ENCODE measurements around the gene HIGD1A. TPM values are rescaled to one million over a fixed set of nuclear protein-coding genes. Genes with fewer than 3 reads are reported as not detected.

The HIGD1A gene
- total RNA-seq, 1 donor from 2014 or later, result 192 TPM

DNA sequence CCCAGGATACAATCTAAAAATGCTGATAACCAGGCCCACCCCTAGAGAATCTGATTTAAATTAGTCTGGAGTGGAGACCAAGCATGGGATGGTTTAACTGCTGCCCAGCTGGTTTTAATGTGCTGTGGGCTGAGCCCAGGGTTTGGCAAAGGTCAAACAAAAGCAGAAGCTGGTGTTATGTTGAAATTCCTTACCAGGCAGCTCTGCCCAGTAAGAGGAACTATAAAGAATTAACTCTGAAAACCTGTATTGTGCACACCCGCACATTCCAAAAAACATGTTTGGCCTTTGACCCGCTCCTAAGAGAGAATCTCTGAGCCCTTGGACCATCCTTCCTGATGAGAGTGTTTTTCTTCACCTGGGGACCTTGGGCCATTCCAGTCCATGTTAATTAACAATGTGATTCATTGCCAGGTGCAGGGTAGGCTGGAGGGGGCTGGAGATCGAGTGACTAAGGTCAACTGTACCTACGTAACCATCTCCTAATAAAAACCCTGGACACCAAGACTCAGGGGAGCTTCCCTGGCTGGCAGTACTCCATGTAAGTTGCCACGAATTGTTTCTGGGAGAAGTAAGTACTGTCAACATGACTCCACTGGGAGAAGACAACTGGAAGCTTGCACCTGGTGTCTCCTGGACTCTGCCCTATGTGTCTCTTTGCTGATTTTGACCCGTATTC lies 42.1 kb downstream of the HIGD1A start:
- no peak for DNase-seq (ENCODE audit: low read depth)

- DNase-seq (ENCODE audit: low read depth), result no peak
Measured at GRCh38 chr3:42758126-42758525, 46.2 kb downstream of the HIGD1A start.

DNA sequence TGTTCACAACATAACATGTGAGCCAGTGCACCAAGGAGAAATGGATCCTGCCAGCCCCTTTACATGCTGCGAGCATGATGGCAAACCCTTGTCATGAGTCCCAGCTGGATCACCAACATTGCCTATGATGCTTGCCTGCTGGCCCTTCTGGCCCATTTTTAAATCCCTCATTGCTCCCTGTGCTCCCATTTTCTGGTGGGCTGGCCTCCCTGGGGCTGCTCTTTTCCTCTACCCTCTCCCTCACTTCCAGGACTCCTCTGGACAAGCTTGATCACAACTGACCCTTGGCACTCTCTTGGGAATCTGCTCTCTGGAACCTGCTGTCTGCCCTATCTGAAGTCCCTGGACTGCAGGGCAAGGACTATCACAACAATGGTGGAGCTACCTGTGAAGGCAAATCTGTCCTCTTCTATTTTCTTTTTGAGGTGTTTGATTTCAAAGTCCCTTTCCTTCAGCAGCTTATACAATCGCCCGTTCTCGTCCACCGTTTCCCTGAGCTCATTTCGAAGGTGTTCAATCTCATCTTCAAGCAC lies 47.5 kb downstream of the HIGD1A start:
- no peak for DNase-seq (ENCODE audit: low read depth)

DNA sequence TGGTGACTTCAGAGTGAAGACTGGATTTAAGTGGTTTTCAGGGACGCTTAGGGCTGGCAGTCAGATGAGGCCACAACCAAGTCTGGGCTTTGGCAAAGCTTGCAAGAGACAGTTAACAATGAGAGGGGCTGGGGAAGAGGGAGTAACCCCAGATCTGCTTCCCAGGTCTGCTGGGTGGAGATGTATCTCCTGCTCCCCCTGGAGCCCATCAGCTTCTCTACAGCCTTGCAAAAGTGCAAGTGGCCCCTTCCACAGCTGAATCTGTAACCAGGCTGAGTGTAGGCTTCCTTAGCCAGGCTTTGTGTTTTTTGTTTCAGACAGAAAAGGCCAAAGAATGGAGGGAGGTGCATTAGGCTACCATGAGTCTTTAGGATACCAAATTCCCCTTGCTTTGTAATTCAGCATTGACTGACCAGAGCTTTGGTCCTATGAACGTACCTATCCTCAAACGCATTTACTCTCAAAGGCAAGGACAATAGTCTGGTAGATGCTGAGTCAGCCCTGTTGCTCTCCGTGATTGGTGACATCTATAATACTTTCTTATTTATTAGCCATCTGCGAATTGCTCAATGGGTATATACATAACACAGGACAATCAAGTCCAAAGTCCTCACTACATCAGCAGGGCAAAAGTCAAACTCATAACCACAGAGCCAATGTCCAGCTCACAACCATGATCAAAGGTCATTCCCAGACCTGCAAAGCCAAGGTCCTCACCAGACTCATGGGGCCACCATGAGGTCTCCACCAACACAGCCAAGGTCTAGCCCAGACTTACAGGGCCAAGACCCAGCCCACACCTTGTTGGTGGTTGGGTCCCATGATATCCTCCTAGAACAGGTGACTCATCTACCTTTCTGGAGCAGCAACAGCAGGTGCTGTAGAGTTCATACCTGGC lies 48.4 kb downstream of the HIGD1A start:
- no peak for DNase-seq (ENCODE audit: low read depth)

- no peak for DNase-seq (ENCODE audit: low read depth)
Measured at GRCh38 chr3:42753757-42754156, 50.5 kb downstream of the HIGD1A start.

DNA sequence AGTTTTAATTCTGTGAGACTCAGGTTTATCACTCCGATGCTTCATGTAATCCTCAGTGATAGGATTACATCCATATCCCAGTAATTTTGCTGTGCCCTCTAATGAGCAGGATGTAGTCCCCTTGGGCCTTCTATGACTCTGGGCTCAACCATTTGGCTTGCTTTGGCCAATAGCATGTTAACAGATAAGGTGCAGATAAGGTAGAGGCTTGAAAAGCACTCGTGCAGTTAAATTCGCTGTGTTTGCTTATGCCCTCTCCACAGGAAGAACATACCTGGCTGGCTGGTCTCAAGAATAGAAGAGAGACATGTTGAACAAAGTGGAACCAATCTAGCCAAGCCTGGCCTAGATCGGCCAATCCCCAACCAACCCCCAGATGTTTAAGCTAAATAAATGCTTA lies 51.3 kb downstream of the HIGD1A start:
- no peak for DNase-seq (ENCODE audit: low read depth)

DNA sequence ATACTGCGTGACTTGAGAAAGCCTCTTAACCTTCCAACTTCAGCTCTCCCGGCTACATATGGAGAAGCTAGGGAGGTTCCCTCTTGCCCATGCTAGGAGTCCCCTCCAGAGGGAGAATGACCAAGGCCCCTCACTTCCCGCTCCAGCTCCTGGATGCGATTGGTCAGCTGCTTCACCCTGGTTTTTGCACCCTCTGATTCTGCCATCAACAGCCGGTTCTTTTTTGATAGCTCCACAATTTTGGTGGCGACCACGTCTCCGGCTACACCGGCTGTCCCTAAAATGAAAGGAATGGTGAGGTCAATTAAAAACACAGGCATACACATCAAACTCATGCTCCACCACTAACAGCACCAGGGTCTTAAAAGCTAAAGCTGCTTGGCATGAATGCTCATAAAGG lies 51.8 kb downstream of the HIGD1A start:
- no peak for DNase-seq (ENCODE audit: low read depth)

- DNase-seq (ENCODE audit: low read depth), result no peak
Measured at GRCh38 chr3:42751609-42752008, 52.7 kb downstream of the HIGD1A start.

DNA sequence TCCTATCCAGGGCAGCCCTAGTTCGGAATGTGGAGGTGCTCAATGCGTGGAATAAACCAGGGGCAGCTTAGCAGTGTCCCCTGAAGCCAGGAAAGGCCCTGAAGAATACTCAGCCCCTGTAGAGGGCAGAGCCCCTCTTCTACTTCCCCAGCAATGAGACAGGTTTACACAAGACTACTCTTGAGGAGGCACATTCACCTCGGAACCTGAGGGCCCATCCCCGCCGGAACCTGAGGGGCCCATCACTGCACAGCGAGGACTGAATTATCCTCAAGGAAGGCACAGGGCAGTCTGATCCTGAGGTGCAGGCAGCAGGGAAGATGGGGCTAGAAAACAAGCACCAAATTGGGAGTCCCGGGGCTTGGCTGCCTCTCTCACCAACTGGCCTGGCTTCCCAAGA lies 53.5 kb downstream of the HIGD1A start:
- DNase-seq (ENCODE audit: low read depth), result no peak

GRCh38 chr3:42749753-42750231 lies 54.5 kb downstream of the HIGD1A start:
- DNase-seq (ENCODE audit: low read depth), result no peak

DNA sequence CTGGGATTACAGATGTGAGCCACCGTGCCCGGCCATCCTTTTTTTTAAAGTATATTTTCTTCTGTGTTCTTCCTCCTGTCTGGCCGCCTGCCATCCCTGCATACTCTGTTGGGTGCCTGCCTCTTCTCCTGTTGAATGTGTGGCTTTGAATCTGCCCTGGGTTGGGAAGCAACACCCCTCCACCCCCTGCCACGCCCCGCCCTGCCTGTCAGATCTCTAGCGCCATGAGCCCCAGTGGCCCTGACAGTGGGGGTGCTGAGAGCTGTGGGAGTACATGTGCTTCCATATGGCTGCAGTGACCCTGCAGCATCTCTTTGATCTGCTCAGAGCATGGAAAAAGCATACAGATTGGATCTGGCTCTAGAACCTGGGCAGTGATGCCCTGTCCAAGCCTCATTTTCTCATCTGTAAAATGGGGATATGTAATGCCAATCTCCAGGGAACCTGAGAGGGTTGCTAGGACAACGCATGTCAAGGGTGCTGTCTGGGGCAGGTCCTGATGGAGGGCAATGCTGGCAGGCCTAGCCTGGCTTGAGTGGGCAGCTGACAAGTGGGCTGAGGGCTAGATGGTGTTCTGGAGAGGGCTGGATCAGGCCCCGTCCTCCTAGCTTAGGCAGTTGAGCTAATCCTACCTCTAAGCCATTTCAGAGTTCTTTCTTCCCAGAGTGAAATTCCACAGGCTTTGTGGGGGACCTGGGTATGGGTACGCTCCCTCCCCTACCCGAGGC lies 55.1 kb downstream of the HIGD1A start:
- no peak for DNase-seq (ENCODE audit: low read depth)

DNA sequence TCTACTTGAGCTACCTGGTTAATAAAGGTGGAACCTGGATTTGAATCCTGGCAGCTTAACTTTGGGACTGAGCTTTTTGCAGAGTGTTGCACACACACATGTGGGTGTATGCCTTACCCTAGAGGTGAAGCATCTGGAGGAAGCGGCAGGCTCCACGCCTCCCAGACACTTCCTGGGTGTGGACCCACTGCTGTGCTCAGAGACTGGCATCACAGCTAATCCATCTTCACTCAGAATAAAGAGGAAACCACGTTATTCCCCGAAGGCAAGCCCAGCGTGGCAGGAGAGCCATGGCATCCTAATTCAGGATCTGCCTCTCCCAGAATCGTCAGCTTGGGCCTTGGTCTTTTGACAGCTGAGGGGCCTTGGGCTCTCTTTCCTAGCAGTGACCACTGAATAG lies 56.7 kb downstream of the HIGD1A start:
- DNase-seq (ENCODE audit: low read depth), result no peak

DNA sequence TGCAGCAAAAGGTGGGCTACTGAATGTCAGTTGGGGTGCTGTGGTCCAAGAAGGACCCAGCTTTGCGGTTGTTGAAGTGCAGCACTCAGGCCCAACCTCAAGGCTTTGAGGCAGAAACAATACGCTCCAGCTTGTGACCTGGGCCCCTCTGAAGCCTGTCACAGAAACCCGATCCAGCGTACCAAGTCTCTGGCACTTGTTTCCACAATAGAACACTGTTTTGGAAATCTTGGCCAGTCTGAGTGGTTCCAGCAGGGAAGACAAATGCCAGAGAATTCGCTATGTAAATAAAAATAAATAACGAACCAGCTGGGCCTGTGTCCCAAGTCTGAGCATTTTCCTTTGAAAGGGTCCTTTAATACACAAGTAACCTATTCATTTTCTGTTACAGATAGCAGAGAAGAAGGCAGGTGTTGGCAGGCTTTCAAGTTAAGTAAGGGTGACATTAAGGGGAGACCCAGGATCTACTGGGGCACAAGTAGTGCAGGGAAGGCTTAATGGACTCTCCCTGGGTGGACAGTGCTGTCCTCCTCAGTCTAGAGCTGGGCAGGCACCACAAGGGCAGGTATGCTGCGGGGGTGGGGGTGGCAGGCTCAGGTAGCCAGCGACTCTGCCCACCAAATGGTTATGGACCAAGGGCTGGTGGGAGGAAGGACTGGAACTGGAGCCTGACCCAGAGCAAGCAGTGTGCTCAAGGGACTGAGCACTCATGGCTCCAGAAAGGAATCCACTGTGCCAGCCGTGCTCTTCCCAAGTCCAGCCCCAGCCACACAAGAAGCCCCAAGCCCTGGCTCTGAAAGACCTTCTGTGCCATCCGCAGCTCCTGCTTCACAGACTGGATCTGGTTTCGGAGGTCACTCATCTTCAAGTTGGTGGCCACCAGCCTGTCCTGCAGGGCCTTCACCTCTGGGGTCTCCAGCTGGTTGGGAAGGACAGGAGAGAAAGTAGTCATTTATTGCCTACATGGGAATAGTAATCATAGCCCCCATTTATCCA lies 57.5 kb downstream of the HIGD1A start:
- no peak for DNase-seq (ENCODE audit: low read depth)

GRCh38 chr3:42745776-42746454 lies 58.4 kb downstream of the HIGD1A start:
- DNase-seq (ENCODE audit: low read depth), result no peak

DNA sequence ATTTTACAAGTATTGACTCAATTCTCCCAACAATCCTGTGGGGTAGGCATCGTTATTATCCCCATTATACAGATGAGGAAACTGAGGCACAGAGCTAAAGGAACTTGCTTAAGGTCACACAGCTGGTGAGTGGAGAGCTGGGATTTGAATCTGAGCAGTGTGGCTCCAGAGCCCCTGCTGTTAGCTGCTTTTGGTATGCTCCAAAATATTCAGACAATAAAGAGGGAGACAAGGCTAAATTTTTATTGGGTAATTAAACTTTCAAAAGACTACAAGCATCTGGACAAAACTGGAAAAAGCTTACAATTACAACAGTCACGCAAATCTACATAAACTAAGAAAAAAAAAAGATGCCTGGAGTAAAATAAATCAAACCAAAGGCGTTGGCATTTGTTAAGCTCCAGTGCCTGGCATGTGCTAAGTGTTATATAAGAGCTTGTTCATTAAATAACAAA lies 59.0 kb downstream of the HIGD1A start:
- no peak for DNase-seq (ENCODE audit: low read depth)

DNA sequence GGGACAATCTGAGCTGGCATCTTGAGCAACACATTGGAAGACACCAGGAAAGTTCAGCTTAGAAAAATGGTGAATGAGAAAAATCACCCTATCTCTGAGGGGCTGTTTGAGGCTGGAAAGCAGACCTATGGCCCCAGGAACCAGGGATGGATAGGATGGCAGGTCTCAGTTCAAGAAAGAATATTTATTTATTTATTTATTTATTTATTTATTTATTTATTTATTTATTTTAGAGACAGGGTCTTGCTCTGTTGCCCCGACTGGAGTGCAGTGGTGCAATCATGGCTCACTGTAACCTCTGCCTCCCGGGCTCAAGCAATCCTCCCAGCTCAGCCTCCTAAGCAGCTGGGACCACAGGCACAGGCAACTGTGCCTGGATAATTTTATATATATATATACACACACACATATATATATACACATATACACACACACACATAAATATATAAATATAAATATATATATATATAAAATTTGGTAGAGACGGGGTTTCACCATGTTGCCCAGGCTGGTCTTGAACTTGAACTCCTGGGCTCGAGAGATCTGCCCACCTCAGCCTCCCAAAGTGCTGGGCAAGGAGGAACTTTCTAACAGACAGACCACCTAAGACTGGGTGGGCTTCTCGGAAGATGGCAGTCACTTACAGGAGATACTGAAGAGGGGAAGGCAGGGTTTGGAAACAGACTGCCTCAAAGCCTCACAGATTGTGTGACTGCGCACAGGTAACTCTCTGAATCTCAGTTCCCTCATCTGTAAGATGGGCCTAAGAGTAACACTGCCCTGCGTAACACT lies 60.9 kb downstream of the HIGD1A start:
- no peak for DNase-seq (ENCODE audit: low read depth)

- no peak for DNase-seq (ENCODE audit: low read depth)
Measured at GRCh38 chr3:42742688-42743087, 61.6 kb downstream of the HIGD1A start.

GRCh38 chr3:42742259-42742658 lies 62.0 kb downstream of the HIGD1A start:
- DNase-seq (ENCODE audit: low read depth), result no peak

- DNase-seq (ENCODE audit: low read depth), result peak; percentile 74
Measured at GRCh38 chr3:42741796-42742195, 62.5 kb downstream of the HIGD1A start.

All from myocyte (in vitro differentiated cells).